ENCODE results near the gene MIPEP. TPM values are rescaled to one million over a fixed set of nuclear protein-coding genes. Genes with fewer than 3 reads are reported as not detected.

MIPEP gene
- total RNA-seq, 4 donors from 2014 or later = 12.1 to 20.3 (median 16.0) TPM

DNA sequence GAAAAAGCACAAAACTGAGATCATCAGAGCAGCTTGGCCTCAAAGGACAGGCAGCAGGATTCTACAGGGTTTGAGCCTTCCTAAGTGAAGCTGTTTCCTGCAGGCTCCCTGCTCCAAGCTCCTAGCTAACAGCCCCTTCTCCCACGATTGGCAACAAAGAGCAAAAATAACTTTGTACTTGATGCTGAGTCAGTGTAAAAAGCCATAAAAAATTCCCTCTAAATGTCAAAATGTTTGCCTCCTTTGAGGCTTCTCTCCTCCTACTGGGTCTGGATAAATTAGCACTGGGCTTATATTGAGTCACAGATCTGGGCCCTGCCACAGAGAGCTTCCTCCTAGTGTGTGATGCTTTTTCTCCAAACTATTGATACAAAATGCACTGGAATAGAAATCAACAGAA is 165.7 kb downstream of the MIPEP start:
- no peak overlapping the region for H3K27ac ChIP-seq (replicated peaks in 1 of 4)
- intact Hi-C loops (cut with DNase I) = no loop called here
- no peak for DNase-seq (ENCODE audit: extremely low spot score)

DNA sequence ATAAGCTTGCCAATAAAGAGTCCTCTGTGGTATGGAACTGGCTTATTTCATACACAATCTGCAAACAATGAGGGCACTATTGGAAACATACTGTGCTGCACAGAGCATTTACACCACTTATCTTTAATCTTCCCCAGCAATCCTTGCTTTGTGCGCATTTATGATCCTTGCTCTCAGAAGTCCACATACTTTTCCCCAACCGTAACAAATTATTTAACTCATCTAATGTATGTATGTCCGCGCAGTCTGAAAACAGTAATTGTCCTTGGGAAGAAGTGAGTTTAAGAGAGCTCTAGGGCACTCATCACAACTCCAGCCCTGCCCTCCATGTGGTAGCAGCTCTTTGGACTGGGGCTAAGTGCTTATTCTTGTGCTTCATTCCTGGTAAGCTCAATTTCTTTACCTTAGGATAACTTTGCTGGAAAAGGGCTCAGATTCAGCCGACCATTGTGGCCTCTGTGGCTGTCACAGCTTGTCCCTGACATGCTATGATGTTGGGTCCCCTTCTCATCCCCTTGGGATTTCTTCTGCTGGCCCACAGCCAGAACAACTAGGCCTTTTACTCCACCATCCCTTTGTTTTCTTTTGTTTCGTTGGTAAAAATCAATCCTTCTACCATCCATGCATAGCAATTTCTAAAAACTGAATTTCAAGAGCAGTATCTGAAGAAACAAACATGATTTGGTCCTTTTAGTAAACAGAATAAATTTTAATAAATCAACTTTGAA is 166.3 kb downstream of the MIPEP start:
- H3K9me3 ChIP-seq = no peaks in the 10 kb centered on the region
- DNase-seq (ENCODE audit: extremely low spot score) = no peak
- H3K27me3 ChIP-seq = no peaks in the 10 kb centered on the region
- TF ChIP-seq POLR2AphosphoS5 (IDR thresholded peaks at IDR 0.05) (no peak), POLR2A (IDR thresholded peaks at IDR 0.05; ENCODE audit: low read depth) (no peak), EP300 (IDR thresholded peaks at IDR 0.05) (no peak)
- TF ChIP-seq, protein P1, sequence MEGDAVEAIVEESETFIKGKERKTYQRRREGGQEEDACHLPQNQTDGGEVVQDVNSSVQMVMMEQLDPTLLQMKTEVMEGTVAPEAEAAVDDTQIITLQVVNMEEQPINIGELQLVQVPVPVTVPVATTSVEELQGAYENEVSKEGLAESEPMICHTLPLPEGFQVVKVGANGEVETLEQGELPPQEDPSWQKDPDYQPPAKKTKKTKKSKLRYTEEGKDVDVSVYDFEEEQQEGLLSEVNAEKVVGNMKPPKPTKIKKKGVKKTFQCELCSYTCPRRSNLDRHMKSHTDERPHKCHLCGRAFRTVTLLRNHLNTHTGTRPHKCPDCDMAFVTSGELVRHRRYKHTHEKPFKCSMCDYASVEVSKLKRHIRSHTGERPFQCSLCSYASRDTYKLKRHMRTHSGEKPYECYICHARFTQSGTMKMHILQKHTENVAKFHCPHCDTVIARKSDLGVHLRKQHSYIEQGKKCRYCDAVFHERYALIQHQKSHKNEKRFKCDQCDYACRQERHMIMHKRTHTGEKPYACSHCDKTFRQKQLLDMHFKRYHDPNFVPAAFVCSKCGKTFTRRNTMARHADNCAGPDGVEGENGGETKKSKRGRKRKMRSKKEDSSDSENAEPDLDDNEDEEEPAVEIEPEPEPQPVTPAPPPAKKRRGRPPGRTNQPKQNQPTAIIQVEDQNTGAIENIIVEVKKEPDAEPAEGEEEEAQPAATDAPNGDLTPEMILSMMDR (IDR thresholded peaks at IDR 0.05) = no peak
- peaks cover 0 to 20% (median 0%) of the 10 kb centered on the region in 4 donors for H3K4me1 ChIP-seq
- intact Hi-C loops (cut with DNase I) = no loop called here
- H3K36me3 ChIP-seq = peaks cover 0 to 2% (median under 1%) of the 10 kb centered on the region in 4 donors
- no peak overlapping the region for H3K4me3 ChIP-seq
- WGBS = 87% methylated on average over 6 of the region's 6 CpGs
- H3K27ac ChIP-seq (replicated peaks in 1 of 4) = no peak overlapping the region

More for the DNA sequence above, 165.7 kb downstream of the MIPEP start:
- no peak overlapping the region for H3K4me3 ChIP-seq
- H3K27me3 ChIP-seq = no peaks in the 10 kb centered on the region
- H3K36me3 ChIP-seq = peaks cover 3 to 8% (median 5%) of the 10 kb centered on the region in 4 donors
- no peaks in the 10 kb centered on the region for H3K9me3 ChIP-seq
- H3K4me1 ChIP-seq = peaks cover 0 to 20% (median 0%) of the 10 kb centered on the region in 4 donors
- TF ChIP-seq POLR2AphosphoS5 (IDR thresholded peaks at IDR 0.05) (no peak), EP300 (IDR thresholded peaks at IDR 0.05) (no peak), POLR2A (IDR thresholded peaks at IDR 0.05; ENCODE audit: low read depth) (no peak)
- TF ChIP-seq, protein P1 (IDR thresholded peaks at IDR 0.05) = no peak
- 25% methylated on average over 1 of the region's 1 CpG for WGBS

DNA sequence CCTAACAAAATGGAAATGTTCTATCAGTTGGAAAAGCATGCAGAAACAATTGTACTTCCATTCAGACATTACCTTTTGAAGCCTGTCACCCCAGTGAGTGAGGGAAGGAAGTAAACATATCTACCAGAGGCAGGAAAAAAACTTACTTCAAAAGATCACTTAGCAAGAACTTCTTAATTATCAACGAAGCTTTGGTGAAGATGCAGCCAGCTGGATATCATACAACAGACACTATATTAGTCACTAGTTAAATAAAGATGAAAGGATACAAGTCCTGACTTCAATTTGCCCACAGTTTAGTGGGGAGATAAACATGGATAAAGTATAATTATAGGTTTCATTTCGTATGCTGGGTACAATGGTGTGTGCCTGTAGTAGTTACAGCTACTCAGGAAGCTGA is 170.2 kb downstream of the MIPEP start:
- H3K27ac ChIP-seq (replicated peaks in 1 of 4) = no peak overlapping the region
- H3K4me1 ChIP-seq = peaks cover 0 to 15% (median 0%) of the 10 kb centered on the region in 4 donors
- no peaks in the 10 kb centered on the region for H3K36me3 ChIP-seq
- H3K9me3 ChIP-seq = no peaks in the 10 kb centered on the region
- TF ChIP-seq, protein P1 (IDR thresholded peaks at IDR 0.05) = no peak
- TF ChIP-seq EP300 (IDR thresholded peaks at IDR 0.05) (no peak), POLR2A (IDR thresholded peaks at IDR 0.05; ENCODE audit: low read depth) (no peak), POLR2AphosphoS5 (IDR thresholded peaks at IDR 0.05) (no peak)
- WGBS = 27% methylated on average over 2 of the region's 2 CpGs
- DNase-seq (ENCODE audit: extremely low spot score) = no peak
- intact Hi-C loops (cut with DNase I) = loop anchor here (10.0 kb wide), 1 partner anchor 156 kb away; no protein-coding TSS in a partner anchor
- no peaks in the 10 kb centered on the region for H3K27me3 ChIP-seq
- no peak overlapping the region for H3K4me3 ChIP-seq

DNA sequence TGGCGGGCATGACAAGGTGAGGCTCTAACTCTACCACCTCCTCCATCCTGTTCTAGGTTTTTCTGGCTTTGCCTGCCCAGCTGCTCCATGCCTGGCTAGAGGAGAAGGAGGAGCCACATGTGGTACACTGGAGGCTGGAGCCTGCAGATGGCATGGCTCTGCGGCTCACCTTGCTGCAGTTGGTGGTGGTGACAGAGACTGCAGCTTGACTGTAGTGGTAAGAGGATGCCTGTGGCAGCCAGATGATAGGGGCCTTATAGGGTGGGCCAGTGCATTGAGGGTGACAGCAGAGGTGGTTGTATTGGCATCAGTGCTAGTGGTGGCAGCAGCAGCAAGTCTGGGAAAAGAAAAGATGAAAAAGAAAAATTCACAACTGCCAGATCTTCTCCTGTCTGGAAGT is 172.8 kb downstream of the MIPEP start:
- intact Hi-C loops (cut with DNase I) = loop anchor here (10.0 kb wide), 1 partner anchor 158 kb away; no protein-coding TSS in a partner anchor
- DNase-seq (ENCODE audit: extremely low spot score) = peak; percentile 42
- WGBS = 100% methylated on average over 1 of the region's 2 CpGs

More for the DNA sequence above, 172.8 kb downstream of the MIPEP start:
- no peaks in the 10 kb centered on the region for H3K9me3 ChIP-seq
- TF ChIP-seq, protein P1 (IDR thresholded peaks at IDR 0.05) = no peak
- no peak for TF ChIP-seq POLR2AphosphoS5 (IDR thresholded peaks at IDR 0.05)
- TF ChIP-seq POLR2A (IDR thresholded peaks at IDR 0.05; ENCODE audit: low read depth) = no peak
- no peak for TF ChIP-seq EP300 (IDR thresholded peaks at IDR 0.05)
- H3K27me3 ChIP-seq = no peaks in the 10 kb centered on the region
- H3K4me1 ChIP-seq = peaks cover 0 to 3% (median 0%) of the 10 kb centered on the region in 4 donors
- no peak overlapping the region for H3K4me3 ChIP-seq
- no peak overlapping the region for H3K27ac ChIP-seq (replicated peaks in 1 of 4)
- H3K36me3 ChIP-seq = no peaks in the 10 kb centered on the region
